Osteoblast (primary cell): Measurements from ENCODE around the gene PLAGL1. TPM values are rescaled to one million over a fixed set of nuclear protein-coding genes. Genes with fewer than 3 reads are reported as not detected.

ENCODE experiments used
- DNase-seq: peaks from one replicate; pipeline ENCODE4 v3.0.0; 2011; ENCODE audit warnings: low spot score, mixed read lengths; ENCODE audit not compliant: insufficient read length; ENCODE audit errors: missing footprints
- H2AFZ ChIP-seq: 2 replicates; pipeline ENCODE4 v1.6.0; 2011; ENCODE audit warnings: mild to moderate bottlenecking, low read length
- H3K27ac ChIP-seq: 2 replicates; pipeline ENCODE4 v1.5.1; 2011; ENCODE audit warnings: mild to moderate bottlenecking, low read depth, low read length, moderate library complexity
- H3K27me3 ChIP-seq: 2 replicates; pipeline ENCODE4 v1.6.0; 2012; ENCODE audit warnings: mild to moderate bottlenecking, control low read depth, inconsistent platforms, low read length, moderate library complexity; ENCODE audit not compliant: insufficient read depth
- H3K36me3 ChIP-seq: 2 replicates; pipeline ENCODE4 v1.5.1; 2011; ENCODE audit warnings: mild to moderate bottlenecking, low read length, control low read depth, moderate library complexity; ENCODE audit not compliant: insufficient read depth
- H3K4me1 ChIP-seq: 2 replicates; pipeline ENCODE4 v1.5.1; 2011; ENCODE audit warnings: mild to moderate bottlenecking, low read length, control low read depth, moderate library complexity; ENCODE audit not compliant: insufficient read depth
- H3K4me2 ChIP-seq: 2 replicates; pipeline ENCODE4 v1.6.0; 2011; ENCODE audit warnings: mild to moderate bottlenecking, low read length; ENCODE audit not compliant: insufficient read depth
- H3K4me3 ChIP-seq: fragments of 200-600 bp; sonication (generic); 3 replicates; pipeline ENCODE4 v1.5.1; 2012; ENCODE audit warnings: mild to moderate bottlenecking, low read length, inconsistent platforms; ENCODE audit not compliant: insufficient read depth
- H3K79me2 ChIP-seq: 2 replicates; pipeline ENCODE4 v1.6.0; 2012; ENCODE audit warnings: mild to moderate bottlenecking, low read length, control low read depth, inconsistent platforms; ENCODE audit not compliant: insufficient read depth
- H3K9me3 ChIP-seq: 2 replicates; pipeline ENCODE4 v1.5.1; 2011; ENCODE audit warnings: low read depth, low read length, control low read depth
- H4K20me1 ChIP-seq: 2 replicates; pipeline ENCODE4 v1.6.0; 2012; ENCODE audit warnings: mild to moderate bottlenecking, low read length, control low read depth; ENCODE audit not compliant: insufficient read depth
- total RNA-seq: library from RNA; depleted of rRNA; stranded (reverse); fragments of >200 nt; gene quantifications from 2 replicates; pipeline ENCODE4 v1.2.3, GENCODE V29; 2012
- TF ChIP-seq, protein P1 (sequence below): IDR thresholded peaks from 2 replicates; pipeline ENCODE4 v1.5.1; 2011; ENCODE audit warnings: mild to moderate bottlenecking, low read depth, low read length, moderate library complexity; ENCODE audit errors: extremely low read depth

The PLAGL1 gene
- total RNA-seq, 1 donor, result 16.6 TPM

DNA sequence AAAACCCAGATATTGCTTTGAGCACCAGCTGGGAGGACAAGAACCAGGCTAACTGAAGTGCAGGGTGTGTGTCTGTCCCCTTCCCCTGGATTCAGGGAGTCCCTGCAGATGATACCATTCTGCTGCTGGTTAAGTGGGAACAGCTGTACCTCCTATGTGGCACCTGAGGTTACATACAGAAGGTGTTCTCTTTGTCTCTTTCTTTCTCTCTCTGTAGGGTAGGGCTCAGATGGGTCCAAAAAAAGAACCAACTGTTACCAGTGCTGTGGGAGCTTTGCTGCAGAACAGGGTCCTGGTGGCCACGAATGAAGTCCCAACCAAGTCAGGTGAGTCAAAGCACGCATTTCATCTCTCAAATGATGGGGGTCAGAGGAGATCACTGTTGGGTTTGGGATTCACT, 105.2 kb downstream of the PLAGL1 start:
- no peak overlapping the region for H2AFZ ChIP-seq
- no peaks in the 10 kb centered on the region for H4K20me1 ChIP-seq
- H3K27ac ChIP-seq, result no peak overlapping the region
- H3K4me3 ChIP-seq, result no peak overlapping the region
- no peaks in the 10 kb centered on the region for H3K36me3 ChIP-seq
- peaks cover 3% of the 10 kb centered on the region for H3K4me1 ChIP-seq
- TF ChIP-seq, protein P1, sequence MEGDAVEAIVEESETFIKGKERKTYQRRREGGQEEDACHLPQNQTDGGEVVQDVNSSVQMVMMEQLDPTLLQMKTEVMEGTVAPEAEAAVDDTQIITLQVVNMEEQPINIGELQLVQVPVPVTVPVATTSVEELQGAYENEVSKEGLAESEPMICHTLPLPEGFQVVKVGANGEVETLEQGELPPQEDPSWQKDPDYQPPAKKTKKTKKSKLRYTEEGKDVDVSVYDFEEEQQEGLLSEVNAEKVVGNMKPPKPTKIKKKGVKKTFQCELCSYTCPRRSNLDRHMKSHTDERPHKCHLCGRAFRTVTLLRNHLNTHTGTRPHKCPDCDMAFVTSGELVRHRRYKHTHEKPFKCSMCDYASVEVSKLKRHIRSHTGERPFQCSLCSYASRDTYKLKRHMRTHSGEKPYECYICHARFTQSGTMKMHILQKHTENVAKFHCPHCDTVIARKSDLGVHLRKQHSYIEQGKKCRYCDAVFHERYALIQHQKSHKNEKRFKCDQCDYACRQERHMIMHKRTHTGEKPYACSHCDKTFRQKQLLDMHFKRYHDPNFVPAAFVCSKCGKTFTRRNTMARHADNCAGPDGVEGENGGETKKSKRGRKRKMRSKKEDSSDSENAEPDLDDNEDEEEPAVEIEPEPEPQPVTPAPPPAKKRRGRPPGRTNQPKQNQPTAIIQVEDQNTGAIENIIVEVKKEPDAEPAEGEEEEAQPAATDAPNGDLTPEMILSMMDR, result no peak
- DNase-seq, result peak; percentile 45
- no peaks in the 10 kb centered on the region for H3K9me3 ChIP-seq
- no peaks in the 10 kb centered on the region for H3K79me2 ChIP-seq
- H3K27me3 ChIP-seq, result no peaks in the 10 kb centered on the region
- H3K4me2 ChIP-seq, result no peak overlapping the region

DNA sequence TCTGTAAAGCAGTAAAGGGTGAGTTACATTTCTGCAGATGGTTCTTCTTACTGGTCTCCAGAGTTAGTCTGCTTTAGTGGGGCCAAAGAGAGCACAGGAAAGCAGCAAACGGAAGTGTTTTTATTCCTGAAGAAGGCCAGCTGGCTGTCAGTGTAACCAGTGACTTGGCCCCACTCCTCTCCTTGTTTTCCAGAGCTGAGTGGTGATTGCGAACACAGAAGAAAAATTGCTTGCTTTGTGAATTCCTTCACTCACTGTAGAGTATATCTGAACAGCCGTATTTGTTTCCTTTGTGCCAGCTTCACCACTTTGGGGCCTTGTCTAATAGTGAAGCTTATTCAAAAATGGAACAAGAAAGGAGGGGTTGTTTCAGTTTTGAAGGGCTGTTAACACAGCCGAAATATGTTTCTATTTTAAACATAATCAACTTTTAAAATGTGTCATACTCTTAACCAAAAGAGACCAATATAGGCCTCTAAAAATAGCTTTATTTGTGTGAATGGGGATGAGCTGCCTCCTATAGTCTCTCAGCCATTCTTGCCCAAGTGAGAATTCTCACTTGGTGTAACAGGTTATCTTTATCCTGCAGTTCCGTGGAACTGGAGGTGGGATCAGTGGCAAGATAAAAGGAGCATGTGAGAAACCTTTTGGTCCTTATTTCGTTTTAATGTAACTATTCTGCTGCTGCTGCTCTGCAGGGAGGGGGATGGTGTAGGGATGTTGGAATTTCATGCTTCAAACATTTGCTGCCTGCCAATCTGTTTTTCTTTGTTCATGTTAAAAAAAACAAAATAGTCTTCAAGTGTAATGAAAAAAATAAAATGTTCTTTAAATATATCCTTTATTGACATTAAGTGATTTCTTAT, 105.9 kb downstream of the PLAGL1 start:
- H3K36me3 ChIP-seq, result no peaks in the 10 kb centered on the region
- H2AFZ ChIP-seq, result peak overlapping the region; percentile 90
- H3K4me1 ChIP-seq, result peaks cover 3% of the 10 kb centered on the region
- H3K27ac ChIP-seq, result no peak overlapping the region
- no peaks in the 10 kb centered on the region for H3K79me2 ChIP-seq
- peak; percentile 42 for DNase-seq
- H4K20me1 ChIP-seq, result no peaks in the 10 kb centered on the region
- H3K4me2 ChIP-seq, result no peak overlapping the region
- TF ChIP-seq, protein P1, result no peak
- no peak overlapping the region for H3K4me3 ChIP-seq
- H3K9me3 ChIP-seq, result no peaks in the 10 kb centered on the region
- no peaks in the 10 kb centered on the region for H3K27me3 ChIP-seq

DNA sequence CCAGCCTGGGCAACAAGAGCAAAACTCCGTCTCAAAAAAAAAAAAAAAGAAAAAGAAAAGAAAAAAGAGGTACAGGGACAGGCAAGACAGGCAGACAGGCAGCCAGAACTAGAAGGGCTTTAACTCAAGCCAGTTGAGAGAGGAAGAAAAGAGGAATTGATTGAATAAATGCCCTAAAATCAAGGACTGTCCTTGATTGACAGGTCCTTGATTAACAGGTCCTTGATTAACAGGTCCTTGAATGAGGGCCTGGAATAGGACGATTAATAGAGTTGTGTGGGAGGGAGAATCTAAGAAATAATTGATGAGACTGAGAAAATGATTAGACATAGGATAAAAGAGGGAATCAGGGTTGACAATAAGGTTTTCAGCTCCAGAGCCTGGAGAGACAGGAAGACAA, 107.7 kb downstream of the PLAGL1 start:
- Histone ChIP-seq H3K36me3 (no peaks in the 10 kb centered on the region), H3K79me2 (no peaks in the 10 kb centered on the region), H3K4me2 (no peak overlapping the region), H4K20me1 (no peaks in the 10 kb centered on the region), H3K27me3 (no peaks in the 10 kb centered on the region), H3K27ac (no peak overlapping the region), H3K4me1 (peaks cover 3% of the 10 kb centered on the region), H3K4me3 (no peak overlapping the region), H3K9me3 (no peaks in the 10 kb centered on the region), H2AFZ (no peak overlapping the region)
- DNase-seq, result no peak
- TF ChIP-seq, protein P1, result no peak

DNA sequence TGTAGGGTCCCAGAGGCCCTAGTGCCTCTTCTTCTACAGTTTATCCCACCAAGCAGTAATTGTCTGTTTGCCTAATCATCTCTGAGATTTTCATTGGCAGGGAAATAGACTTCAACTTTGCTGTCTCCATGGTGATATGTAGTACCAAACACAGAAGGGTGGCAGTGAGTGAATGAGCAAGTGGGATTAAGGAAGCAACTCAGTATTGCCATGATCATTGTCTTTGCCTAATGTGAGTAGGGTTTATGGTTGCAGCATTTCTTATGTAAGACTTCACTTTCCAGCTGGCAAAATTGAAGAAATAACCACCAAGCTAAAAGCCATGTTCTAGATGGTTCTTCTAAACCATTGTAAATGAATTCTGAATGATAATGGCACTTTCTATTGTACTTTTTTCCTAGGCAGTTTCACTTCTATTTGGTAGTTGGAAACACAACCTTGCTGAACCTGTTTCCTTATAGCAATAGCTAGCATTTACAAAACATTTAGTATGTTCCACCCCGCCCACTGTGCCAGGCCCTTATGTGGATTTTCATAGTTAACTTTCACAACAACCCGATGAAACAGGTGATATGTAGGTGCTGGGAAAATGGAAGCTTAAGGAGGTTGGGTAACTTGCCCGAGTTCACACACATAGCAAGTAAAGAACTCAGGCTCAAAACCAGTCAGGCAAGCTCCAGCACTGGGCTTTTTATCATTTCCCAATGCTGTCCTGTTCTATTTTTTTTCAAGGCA, 111.8 kb downstream of the PLAGL1 start:
- H4K20me1 ChIP-seq, result no peaks in the 10 kb centered on the region
- no peak overlapping the region for H3K27ac ChIP-seq
- no peak overlapping the region for H3K4me2 ChIP-seq
- no peaks in the 10 kb centered on the region for H3K9me3 ChIP-seq
- H3K4me1 ChIP-seq, result no peaks in the 10 kb centered on the region
- H3K36me3 ChIP-seq, result no peaks in the 10 kb centered on the region
- TF ChIP-seq, protein P1, result no peak
- no peak overlapping the region for H3K4me3 ChIP-seq
- no peaks in the 10 kb centered on the region for H3K27me3 ChIP-seq
- no peaks in the 10 kb centered on the region for H3K79me2 ChIP-seq
- H2AFZ ChIP-seq, result no peak overlapping the region
- peak; percentile 30 for DNase-seq
